ENCODE data around the gene FES.

Gene FES

DNA sequence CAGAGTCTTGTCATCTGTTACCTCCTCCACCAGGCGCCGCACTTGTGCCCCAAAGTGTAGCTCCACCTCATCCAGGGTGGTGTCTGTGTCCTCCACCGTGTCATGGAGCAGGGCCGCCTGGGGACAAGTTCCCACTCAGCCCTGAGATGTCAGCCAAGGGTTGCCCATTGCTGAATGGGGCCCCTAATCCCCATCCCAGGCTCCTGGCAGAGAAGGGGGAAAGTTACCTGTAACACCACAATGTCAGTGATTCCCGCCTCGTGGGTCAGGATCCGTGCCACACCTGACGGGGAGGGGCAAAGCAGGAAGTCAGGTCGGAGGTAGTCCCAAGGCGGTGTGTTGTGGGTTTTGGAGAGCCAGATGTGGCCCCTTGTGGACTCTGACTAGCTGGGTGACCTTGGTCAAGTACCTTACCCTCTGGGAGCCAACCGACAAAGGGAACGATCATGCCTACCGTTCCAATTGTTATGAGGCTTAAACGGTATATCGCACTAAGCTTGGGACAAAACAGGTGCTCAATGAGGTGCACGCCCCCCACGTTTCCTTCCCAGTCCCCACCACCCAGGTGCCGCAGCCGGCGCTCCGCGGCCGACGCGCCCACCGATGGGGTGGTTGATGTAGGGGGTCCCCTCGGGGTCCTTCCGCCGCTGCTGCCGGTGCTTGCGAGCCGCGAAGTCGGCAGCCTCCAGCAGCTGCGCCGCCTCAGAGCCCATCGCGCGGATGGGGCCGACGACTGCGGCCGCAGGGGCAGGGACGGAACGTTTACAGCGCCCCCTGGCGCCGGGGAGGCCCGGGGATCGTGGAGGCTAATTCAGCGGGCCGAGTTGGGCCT, 47.7 kb downstream of the FES start, which contains the start of gene HDDC3:
HDDC3 (minus strand) TSS at position 722 of the 832 bp plus-strand sequence; CDS start at position 713, 9 bp downstream.
- peak; percentile 90 for DNase-seq (ENCODE audit: extremely low spot score)
- ChIA-PET CTCF (interaction anchor here (0.6 to 6.9 kb wide), 21 partner anchors 8 to 341 kb away, joined by 3 to 77 read pairs (median 8); partner anchors contain the start of genes BLM, MAN2A2 and RCCD1), POLR2A (interaction anchor here (0.6 to 8.2 kb wide), 32 partner anchors 10 to 639 kb away, joined by 3 to 142 read pairs (median 4); partner anchors contain the start of genes BLM, MAN2A2, PRC1 and RCCD1)
- TF ChIP-seq NFRKB (IDR thresholded peaks at IDR 0.05) (no peak), CTBP1 (IDR thresholded peaks at IDR 0.05; ENCODE audit: borderline replicate concordance) (peak; percentile 63; the same call in 1 of the 2 replicates), ZNF384 (IDR thresholded peaks at IDR 0.05) (no peak), FOXM1 (IDR thresholded peaks at IDR 0.05; ENCODE audit: borderline replicate concordance) (no peak), L3MBTL2 (conservative IDR thresholded peaks at IDR 0.05) (peak; percentile 54), ELF4 (IDR thresholded peaks at IDR 0.05) (0 out of 2 replicates have a peak, but pooled peaks have one; percentile 35), SUZ12 (IDR thresholded peaks at IDR 0.05) (no peak), TARDBP (IDR thresholded peaks at IDR 0.05) (no peak)

DNA sequence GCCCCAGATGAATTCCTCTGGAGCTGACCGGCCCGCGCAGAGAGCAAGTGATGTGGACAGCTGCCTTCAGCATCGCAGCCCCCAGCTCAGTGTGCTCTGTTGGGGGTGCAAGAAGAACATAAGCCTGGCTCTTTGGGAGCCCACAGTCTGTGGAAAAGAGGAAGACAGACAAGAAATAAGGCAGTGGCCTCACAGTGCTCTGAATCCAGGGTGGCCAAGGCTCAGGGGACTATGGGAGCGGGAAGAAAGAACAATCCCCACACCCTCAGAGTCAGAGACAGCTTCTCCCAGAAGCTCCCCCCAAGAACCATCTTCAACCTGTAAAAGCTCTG, 48.3 kb downstream of the FES start:
- CTCF ChIA-PET = interaction anchor here (0.5 to 6.9 kb wide), 22 partner anchors 8 to 941 kb away, joined by 3 to 77 read pairs (median 8); partner anchors contain the start of genes BLM, MAN2A2 and RCCD1
- TF ChIP-seq, protein P1, sequence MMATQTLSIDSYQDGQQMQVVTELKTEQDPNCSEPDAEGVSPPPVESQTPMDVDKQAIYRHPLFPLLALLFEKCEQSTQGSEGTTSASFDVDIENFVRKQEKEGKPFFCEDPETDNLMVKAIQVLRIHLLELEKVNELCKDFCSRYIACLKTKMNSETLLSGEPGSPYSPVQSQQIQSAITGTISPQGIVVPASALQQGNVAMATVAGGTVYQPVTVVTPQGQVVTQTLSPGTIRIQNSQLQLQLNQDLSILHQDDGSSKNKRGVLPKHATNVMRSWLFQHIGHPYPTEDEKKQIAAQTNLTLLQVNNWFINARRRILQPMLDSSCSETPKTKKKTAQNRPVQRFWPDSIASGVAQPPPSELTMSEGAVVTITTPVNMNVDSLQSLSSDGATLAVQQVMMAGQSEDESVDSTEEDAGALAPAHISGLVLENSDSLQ (IDR thresholded peaks at IDR 0.05) = no peak
- TF ChIP-seq BHLHE40 (IDR thresholded peaks at IDR 0.05; ENCODE audit: borderline replicate concordance) (no peak), FOXM1 (IDR thresholded peaks at IDR 0.05; ENCODE audit: borderline replicate concordance) (no peak), HDGF (IDR thresholded peaks at IDR 0.05; ENCODE audit: borderline replicate concordance) (no peak), TARDBP (IDR thresholded peaks at IDR 0.05) (no peak), LEF1 (IDR thresholded peaks at IDR 0.05; ENCODE audit: borderline replicate concordance) (no peak)
- no peak for DNase-seq (ENCODE audit: extremely low spot score)
- POLR2A ChIA-PET = interaction anchor here (0.6 to 8.2 kb wide), 18 partner anchors 10 to 314 kb away, joined by 3 to 142 read pairs (median 4); partner anchors contain the start of genes MAN2A2, PRC1, RCCD1 and VPS33B

DNA sequence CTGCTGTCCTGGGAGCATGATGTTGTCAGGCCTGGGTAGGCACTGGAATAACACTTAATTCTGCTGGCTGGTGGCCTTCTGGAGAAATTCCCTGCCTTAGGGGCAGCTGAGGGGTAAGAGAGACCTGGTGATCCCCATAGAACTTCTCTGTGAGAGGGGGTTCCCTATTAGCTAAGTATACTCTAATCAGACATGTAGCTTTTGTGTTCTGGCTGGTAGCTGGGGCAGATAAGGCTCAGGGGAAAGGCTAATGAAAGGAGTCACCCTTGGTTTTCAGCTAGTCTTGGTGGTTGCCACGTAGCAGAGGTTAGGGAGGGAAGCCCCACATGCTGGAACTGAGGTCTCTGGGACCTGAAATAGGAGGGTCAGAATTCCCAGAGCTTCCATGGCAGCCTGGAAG, 49.0 kb downstream of the FES start:
- TF ChIP-seq, protein P1 (IDR thresholded peaks at IDR 0.05) = no peak
- TF ChIP-seq ARNT (IDR thresholded peaks at IDR 0.05) (no peak), SP1 (IDR thresholded peaks at IDR 0.05) (no peak), FOXM1 (IDR thresholded peaks at IDR 0.05; ENCODE audit: borderline replicate concordance) (no peak), L3MBTL2 (conservative IDR thresholded peaks at IDR 0.05) (no peak), BHLHE40 (IDR thresholded peaks at IDR 0.05; ENCODE audit: borderline replicate concordance) (no peak), ELF4 (IDR thresholded peaks at IDR 0.05) (no peak), HDGF (IDR thresholded peaks at IDR 0.05; ENCODE audit: borderline replicate concordance) (no peak), LEF1 (IDR thresholded peaks at IDR 0.05; ENCODE audit: borderline replicate concordance) (no peak), ZNF384 (IDR thresholded peaks at IDR 0.05) (no peak), FOXK2 (IDR thresholded peaks at IDR 0.05) (no peak), SUZ12 (IDR thresholded peaks at IDR 0.05) (no peak), FOXA1 (IDR thresholded peaks at IDR 0.05) (no peak), NFRKB (IDR thresholded peaks at IDR 0.05) (no peak), CTBP1 (IDR thresholded peaks at IDR 0.05; ENCODE audit: borderline replicate concordance) (no peak), TARDBP (IDR thresholded peaks at IDR 0.05) (no peak)
- ChIA-PET CTCF (interaction anchor here (0.5 to 6.9 kb wide), 21 partner anchors 9 to 940 kb away, joined by 3 to 77 read pairs (median 7); partner anchors contain the start of genes MAN2A2 and RCCD1), POLR2A (interaction anchor here (1.4 to 8.2 kb wide), 11 partner anchors 10 to 115 kb away, joined by 4 to 142 read pairs (median 15); partner anchors contain the start of genes MAN2A2, PRC1 and RCCD1)
- no peak for DNase-seq (ENCODE audit: extremely low spot score)

DNA sequence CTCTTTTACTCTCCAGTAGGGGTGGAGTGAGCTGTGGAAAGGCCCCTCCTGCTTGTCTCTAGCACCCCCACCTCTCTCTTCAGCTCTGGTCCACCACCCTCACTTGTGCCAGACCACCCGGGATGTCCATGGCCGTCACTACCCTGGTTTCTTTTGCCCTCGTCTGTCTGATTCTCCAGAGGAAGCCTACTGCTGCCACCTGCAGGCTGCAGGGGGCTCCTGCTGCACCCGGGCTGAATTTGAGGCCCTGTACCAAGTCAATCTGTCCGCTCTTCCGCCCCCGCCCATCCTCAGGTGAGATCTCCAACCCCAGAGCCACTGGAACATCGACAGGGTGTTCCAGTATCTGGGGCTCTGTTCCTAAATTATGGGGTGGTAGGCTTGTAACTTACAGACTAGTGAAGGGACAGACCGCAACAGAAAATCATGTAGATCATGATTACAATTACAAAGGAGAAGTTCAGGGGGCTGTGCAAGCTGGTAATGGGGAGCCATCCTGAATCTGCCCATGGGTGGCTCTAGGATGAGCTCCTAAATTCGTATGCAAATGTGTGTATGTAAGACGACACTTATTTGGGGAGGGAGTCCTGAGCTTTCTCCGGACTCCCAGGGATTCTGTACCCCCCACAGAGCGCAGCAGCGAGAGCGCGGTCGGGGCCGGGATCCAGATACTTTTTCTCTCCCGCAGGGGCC, 50.1 kb downstream of the FES start:
- POLR2A ChIA-PET = interaction anchor here (0.5 to 8.2 kb wide), 15 partner anchors 9 to 217 kb away, joined by 3 to 142 read pairs (median 6); partner anchors contain the start of genes BLM, MAN2A2, PRC1 and RCCD1
- CTCF ChIA-PET = interaction anchor here (0.6 to 6.9 kb wide), 17 partner anchors 9 to 286 kb away, joined by 3 to 77 read pairs (median 4); partner anchors contain the start of genes MAN2A2, RCCD1 and VPS33B
- DNase-seq (ENCODE audit: extremely low spot score) = peak; percentile 88
- TF ChIP-seq ARNT (IDR thresholded peaks at IDR 0.05) (no peak), ZNF384 (IDR thresholded peaks at IDR 0.05) (no peak), NFRKB (IDR thresholded peaks at IDR 0.05) (no peak), HDGF (IDR thresholded peaks at IDR 0.05; ENCODE audit: borderline replicate concordance) (no peak)

DNA sequence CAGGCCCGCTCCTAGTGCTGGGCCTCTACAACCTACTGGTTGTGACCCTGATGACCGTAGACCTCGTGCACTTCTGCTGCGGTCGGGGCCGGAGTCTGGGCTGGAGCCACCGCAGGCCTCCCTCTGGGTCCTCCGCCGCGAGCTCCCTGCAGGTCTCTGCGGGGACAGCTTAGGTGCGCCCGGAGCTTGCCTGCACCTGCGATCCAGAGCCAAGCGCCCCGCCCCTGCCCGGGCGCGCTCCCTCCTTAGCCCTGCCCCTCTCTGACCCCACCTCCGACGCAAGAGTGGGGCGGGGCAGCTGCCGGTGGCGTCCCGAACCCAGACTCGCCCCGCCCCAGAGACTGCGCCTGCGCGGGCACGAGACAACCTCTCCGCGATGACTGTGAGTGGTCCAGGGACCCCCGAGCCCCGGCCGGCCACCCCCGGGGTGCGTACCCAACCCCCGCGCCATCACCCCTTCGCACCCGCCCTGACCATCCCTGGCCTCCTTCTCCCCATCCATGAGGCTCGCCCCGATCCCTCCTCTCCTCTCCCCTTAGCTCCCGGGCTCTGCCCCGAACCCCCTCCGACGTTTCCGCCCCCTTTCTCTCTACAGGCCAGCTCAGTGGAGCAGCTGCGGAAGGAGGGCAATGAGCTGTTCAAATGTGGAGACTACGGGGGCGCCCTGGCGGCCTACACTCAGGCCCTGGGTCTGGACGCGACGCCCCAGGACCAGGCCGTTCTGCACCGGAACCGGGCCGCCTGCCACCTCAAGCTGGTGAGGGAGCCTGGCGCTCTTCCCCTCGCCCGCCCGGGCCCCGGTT, 50.8 kb downstream of the FES start, which contains the start of gene UNC45A:
UNC45A (plus strand) TSS at position 337 of the 803 bp plus-strand sequence; CDS start at position 377, 40 bp downstream.
- no peak for TF ChIP-seq SUZ12 (IDR thresholded peaks at IDR 0.05)
- peak; percentile 49; the same call in 1 of the 2 replicates for TF ChIP-seq L3MBTL2 (conservative IDR thresholded peaks at IDR 0.05)
- no peak for TF ChIP-seq TARDBP (IDR thresholded peaks at IDR 0.05)
- 0 out of 2 replicates have a peak, but pooled peaks have one; percentile 23 for TF ChIP-seq HDGF (IDR thresholded peaks at IDR 0.05; ENCODE audit: borderline replicate concordance)
- DNase-seq (ENCODE audit: extremely low spot score) = peak; percentile 98
- ChIA-PET POLR2A (interaction anchor here (0.5 to 8.2 kb wide), 18 partner anchors 9 to 275 kb away, joined by 3 to 142 read pairs (median 6); partner anchors contain the start of genes BLM, MAN2A2, PRC1 and RCCD1), CTCF (interaction anchor here (0.6 to 6.9 kb wide), 18 partner anchors 8 to 287 kb away, joined by 3 to 77 read pairs (median 4); partner anchors contain the start of genes MAN2A2, RCCD1 and VPS33B)

Data from HEK293T (cell line).